GM18867 (cell line): ENCODE results near the gene ITIH2.

Experiments
- ATAC-seq: cut with Tn5 transposase; IDR thresholded peaks from one replicate; pipeline ENCODE4 v1.9.1; 2021; ENCODE audit warnings: mild to moderate bottlenecking, moderate library complexity; ENCODE audit not compliant: unreplicated experiment

Gene ITIH2

DNA sequence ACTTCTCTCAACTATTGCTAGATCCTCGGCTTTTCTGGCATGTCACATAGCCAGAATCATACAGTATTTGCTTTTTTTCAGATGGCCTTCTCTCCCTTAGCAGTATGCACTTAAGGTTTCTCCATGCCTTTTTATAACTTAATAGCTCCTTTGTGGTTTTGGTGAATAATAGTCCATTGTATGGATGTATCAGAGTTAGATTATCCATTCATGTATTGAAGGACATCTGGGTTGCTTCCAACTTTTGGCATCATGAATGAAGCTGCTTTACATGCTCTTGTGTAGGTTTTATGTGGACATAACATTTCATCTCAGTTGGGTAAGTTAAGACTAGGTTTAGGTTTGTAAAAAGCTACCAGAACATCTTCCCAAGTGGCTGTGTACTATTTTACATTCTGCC is 89.4 kb downstream of the ITIH2 start:
- ATAC-seq = no peak

DNA sequence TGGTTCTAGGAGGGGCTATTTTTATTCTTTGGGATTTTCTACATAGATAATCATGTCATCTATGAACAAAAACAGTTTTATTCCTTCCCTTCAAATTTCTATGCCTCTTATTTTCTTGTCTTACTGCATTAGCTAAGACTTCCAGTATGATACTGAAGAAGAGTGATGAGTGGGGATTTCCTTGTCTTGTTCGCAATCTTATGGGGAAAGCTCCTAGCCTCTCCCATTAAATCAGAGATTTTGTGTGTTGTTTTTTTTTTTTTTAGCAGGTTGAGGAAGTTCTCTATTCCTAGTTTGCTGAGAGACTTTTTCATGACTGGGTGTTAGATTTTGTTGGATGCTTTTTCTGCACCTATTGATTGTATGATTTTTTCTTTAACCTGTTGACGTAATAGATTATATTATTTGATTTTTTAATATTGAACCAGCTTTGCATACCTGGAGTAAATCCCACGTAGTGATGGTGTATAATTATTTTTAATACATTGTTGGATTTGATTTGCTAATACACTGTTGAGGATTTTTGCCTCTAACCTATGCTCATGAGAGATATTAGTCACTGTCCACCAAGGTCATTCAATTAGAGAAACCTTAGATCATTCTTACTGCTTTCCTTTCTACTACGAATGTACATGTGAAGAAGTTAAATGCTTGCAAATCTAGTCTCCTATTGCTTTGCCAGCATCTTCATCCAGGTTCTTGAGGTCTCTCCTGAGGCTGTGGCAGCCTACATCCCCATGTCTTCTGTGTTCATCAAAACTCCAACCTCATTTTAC is 91.3 kb downstream of the ITIH2 start:
- ATAC-seq = no peak

DNA sequence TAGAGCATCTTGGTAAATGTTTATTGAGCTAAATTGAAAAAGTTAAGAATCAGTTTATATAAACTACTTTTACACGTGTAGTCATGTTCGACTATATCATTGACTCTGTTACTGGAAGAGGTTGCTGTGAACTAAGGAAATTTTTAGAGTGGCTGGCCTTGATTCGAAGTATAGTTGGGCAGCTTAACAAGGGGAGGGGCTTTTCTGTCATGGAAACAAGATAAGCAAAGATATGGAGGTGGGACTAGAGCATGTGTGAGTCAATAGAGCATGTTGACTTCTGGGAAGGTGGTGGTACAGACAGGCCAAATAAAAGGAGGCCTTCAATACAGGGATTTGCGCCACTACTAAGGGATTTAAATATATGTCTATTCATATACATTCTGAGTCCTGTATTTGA is 92.5 kb downstream of the ITIH2 start:
- ATAC-seq = no peak

DNA sequence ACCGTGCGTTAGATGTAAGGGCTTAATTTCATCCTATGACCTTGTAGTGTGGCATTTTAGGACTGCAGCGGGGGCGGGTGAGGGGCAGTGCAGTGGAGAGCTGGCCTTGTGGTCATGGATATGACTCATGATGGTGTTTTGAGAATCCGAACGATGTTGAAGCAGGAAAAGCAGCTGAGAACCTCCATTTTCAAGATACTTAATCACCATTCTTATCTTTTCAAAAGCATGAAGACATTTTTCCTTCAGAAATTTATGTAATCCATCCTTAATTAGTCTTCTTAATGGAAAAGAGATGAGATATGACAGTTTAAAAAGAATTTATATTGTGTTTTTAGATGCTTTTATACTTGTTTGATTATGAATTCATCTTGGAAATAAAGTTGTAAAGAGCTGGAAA is 94.5 kb downstream of the ITIH2 start:
- ATAC-seq = no peak
